K562 (cell line): ENCODE data around the gene USP49. TPM values are rescaled to one million over a fixed set of nuclear protein-coding genes. Genes with fewer than 3 reads are reported as not detected.

Source experiments
- BACH1 ChIP-seq: fragments of 200-800 bp; sonication (Bioruptor generic); IDR thresholded peaks from 2 replicates; pipeline ENCODE4 v1.6.1; 2016; ENCODE audit warnings: missing genetic modification characterization, missing compliant biosample characterization
- CXXC5 ChIP-seq: fragments of 250-450 bp; sonication (Bioruptor Pico); IDR thresholded peaks from 2 replicates; pipeline ENCODE4 v1.8.0; 2022; ENCODE audit warnings: inconsistent platforms, mild to moderate bottlenecking, moderate library complexity
- DNMT1 ChIP-seq: fragments of 450-650 bp; IDR thresholded peaks from 2 replicates; pipeline ENCODE4 v1.6.1; 2016; ENCODE audit warnings: antibody characterized with exemption, mild to moderate bottlenecking
- KLF10 ChIP-seq: fragments of 250-450 bp; sonication (Bioruptor Pico); IDR thresholded peaks from 2 replicates; pipeline ENCODE4 v1.6.1; 2021; ENCODE audit warnings: matching md5 sums
- L3MBTL2 ChIP-seq: fragments of 450-650 bp; IDR thresholded peaks from 2 replicates; pipeline ENCODE4 v1.6.1; 2016; ENCODE audit warnings: mild to moderate bottlenecking, moderate library complexity
- MAFG ChIP-seq: fragments of 450-650 bp; conservative IDR thresholded peaks from 2 replicates; pipeline ENCODE4 v1.6.1; 2016; ENCODE audit warnings: missing genetic modification characterization, missing compliant biosample characterization
- MIER1 ChIP-seq: fragments of 450-650 bp; IDR thresholded peaks from 2 replicates; pipeline ENCODE4 v1.6.1; 2016; ENCODE audit warnings: antibody characterized with exemption, mild to moderate bottlenecking, low read depth
- RUNX1 ChIP-seq: sonication (generic); IDR thresholded peaks from 2 replicates; pipeline ENCODE4 v1.6.1; 2016; ENCODE audit warnings: antibody characterized with exemption, low read depth
- ZKSCAN3 ChIP-seq: fragments of 250-450 bp; sonication (Bioruptor Pico); IDR thresholded peaks from 2 replicates; pipeline ENCODE4 v1.4.0; 2020
- ZNF79 ChIP-seq: fragments of 250-450 bp; sonication (Bioruptor Pico); IDR thresholded peaks from 2 replicates; pipeline ENCODE4 v1.4.0; 2020; ENCODE audit warnings: low read depth, mild to moderate bottlenecking, moderate library complexity
- polyA plus RNA-seq, 8 experiments: library from polyadenylated mRNA; depleted of rRNA in 4 of 8; stranded (reverse) in 5 of 8; unstranded in 3 of 8; fragments of >200 nt; fragmentation: Nextera tagmentation in 2 of 8; fragmentation: Illumina TruSeq in 1 of 8; extraction: Ambion mirVana in 2 of 8; extraction: Trizol in 1 of 8; gene quantifications; 2 replicates each; pipeline versions ENCODE4 v1.2.1 to v1.2.3, GENCODE V29; 2011 to 2014; ENCODE audit warnings: inconsistent platforms in 1 of 8, missing spikeins in 1 of 8
- total RNA-seq, 7 experiments: library from RNA; depleted of rRNA in 6 of 7; stranded (reverse); fragments of >200 nt in 6 of 7; fragmentation: Illumina TruSeq in 2 of 7; extraction: Trizol in 2 of 7; gene quantifications; 2 replicates each; pipeline versions ENCODE4 v1.2.1 to v1.2.3, GENCODE V29; 2011 to 2021; ENCODE audit warnings: low replicate concordance in 1 of 7
- TF ChIP-seq, protein P1 (sequence below), 2 experiments: IDR thresholded peaks; 2 replicates each; pipeline ENCODE4 v1.6.1; 2012; ENCODE audit warnings: improper control_type of control experiment in 2 of 2, low read depth in 2 of 2, low read length in 2 of 2, borderline replicate concordance in 1 of 2
- TF ChIP-seq, protein P2 (sequence below): fragments of 450-650 bp; IDR thresholded peaks from 2 replicates; pipeline ENCODE4 v1.6.1; 2017; ENCODE audit warnings: antibody characterized with exemption
- TF ChIP-seq, protein P3 (sequence below): IDR thresholded peaks from 2 replicates; pipeline ENCODE4 v1.6.1; 2014; ENCODE audit warnings: antibody characterized with exemption
- TF ChIP-seq, protein P4 (sequence below): fragments of 450-650 bp; conservative IDR thresholded peaks from 2 replicates; pipeline ENCODE4 v1.6.1; 2016; ENCODE audit warnings: missing genetic modification characterization, low read depth, mild to moderate bottlenecking, missing compliant biosample characterization, moderate library complexity
- TF ChIP-seq, protein P5 (sequence below): sonication (generic); formaldehyde crosslinking; IDR thresholded peaks from 2 replicates; pipeline ENCODE4 v1.8.1; 2023; ENCODE audit warnings: missing genetic modification reagents, mild to moderate bottlenecking, borderline replicate concordance

USP49 gene
- total and polyA plus RNA-seq, 9 of the 15 experiments (the other 6 are each of a cell fraction or from before 2014, with no cell fraction given): 1.0 to 9.9 (median 6.5) TPM

DNA sequence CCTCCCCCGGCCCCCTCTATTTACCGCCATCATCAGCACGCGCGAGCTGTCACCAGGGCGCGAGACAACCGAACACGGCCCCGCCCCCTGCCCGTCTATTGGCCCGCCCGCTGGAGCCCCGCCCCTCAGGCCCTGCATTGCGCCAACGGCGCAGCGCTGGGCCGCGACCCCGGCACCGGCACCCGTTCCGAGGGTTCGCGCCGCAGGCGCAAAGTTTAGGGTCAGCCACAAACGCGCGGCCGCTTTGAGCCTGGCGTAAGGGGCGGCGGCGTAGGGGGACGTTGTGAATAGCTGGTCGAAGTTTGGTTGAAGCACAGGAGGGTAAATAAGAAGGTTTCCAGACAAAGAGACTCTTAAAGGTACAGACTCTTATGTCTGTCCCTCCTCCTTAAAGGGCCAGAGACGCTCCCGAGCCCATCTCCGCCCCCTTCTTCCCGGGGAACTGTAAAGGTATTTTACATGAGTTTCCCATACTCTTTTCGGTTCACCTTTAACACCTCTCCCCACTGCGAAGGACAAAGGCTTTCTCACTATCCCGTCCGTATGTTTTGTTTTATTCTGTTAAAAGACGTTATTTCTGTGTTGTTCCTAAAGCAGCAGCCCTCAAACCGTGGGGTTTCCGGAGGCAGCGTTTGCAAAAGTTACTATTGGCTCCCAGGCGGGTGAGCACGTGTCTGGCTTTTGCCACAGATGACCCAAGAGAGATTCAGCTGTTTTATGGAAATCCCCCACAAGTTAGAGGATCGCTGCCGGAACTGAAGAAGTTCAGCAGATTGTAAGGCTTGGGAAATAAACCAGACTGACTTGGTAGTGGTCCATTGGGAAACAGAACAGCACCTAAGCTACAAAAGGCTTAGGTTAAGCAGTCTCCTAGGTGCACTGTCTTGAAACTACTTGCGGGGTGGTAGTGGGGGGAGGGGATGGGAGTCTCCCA is at the start of gene USP49 (continued):
- TF ChIP-seq, protein P1, sequence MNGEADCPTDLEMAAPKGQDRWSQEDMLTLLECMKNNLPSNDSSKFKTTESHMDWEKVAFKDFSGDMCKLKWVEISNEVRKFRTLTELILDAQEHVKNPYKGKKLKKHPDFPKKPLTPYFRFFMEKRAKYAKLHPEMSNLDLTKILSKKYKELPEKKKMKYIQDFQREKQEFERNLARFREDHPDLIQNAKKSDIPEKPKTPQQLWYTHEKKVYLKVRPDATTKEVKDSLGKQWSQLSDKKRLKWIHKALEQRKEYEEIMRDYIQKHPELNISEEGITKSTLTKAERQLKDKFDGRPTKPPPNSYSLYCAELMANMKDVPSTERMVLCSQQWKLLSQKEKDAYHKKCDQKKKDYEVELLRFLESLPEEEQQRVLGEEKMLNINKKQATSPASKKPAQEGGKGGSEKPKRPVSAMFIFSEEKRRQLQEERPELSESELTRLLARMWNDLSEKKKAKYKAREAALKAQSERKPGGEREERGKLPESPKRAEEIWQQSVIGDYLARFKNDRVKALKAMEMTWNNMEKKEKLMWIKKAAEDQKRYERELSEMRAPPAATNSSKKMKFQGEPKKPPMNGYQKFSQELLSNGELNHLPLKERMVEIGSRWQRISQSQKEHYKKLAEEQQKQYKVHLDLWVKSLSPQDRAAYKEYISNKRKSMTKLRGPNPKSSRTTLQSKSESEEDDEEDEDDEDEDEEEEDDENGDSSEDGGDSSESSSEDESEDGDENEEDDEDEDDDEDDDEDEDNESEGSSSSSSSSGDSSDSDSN (IDR thresholded peaks at IDR 0.05; ENCODE audit: borderline replicate concordance in 1 of 2, low read depth in 2 of 2, low read length in 2 of 2): 0 out of 4 replicates have a peak, but pooled peaks of 1 of the 2 experiments have one; percentile 24
- TF ChIP-seq ZKSCAN3 (CRISPR knock-in tag): no peak
- no peak for TF ChIP-seq MAFG (tag)
- peak; percentile 93 for TF ChIP-seq L3MBTL2
- no peak; the same call in 1 of the 2 replicates for TF ChIP-seq ZNF79 (CRISPR knock-in tag)
- no peak for TF ChIP-seq MIER1
- TF ChIP-seq RUNX1: no peak
- peak; percentile 84 for TF ChIP-seq CXXC5
- TF ChIP-seq DNMT1: no peak
- no peak for TF ChIP-seq BACH1 (tag)
- TF ChIP-seq, protein P2, sequence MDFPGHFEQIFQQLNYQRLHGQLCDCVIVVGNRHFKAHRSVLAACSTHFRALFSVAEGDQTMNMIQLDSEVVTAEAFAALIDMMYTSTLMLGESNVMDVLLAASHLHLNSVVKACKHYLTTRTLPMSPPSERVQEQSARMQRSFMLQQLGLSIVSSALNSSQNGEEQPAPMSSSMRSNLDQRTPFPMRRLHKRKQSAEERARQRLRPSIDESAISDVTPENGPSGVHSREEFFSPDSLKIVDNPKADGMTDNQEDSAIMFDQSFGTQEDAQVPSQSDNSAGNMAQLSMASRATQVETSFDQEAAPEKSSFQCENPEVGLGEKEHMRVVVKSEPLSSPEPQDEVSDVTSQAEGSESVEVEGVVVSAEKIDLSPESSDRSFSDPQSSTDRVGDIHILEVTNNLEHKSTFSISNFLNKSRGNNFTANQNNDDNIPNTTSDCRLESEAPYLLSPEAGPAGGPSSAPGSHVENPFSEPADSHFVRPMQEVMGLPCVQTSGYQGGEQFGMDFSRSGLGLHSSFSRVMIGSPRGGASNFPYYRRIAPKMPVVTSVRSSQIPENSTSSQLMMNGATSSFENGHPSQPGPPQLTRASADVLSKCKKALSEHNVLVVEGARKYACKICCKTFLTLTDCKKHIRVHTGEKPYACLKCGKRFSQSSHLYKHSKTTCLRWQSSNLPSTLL: no peak
- TF ChIP-seq, protein P3, sequence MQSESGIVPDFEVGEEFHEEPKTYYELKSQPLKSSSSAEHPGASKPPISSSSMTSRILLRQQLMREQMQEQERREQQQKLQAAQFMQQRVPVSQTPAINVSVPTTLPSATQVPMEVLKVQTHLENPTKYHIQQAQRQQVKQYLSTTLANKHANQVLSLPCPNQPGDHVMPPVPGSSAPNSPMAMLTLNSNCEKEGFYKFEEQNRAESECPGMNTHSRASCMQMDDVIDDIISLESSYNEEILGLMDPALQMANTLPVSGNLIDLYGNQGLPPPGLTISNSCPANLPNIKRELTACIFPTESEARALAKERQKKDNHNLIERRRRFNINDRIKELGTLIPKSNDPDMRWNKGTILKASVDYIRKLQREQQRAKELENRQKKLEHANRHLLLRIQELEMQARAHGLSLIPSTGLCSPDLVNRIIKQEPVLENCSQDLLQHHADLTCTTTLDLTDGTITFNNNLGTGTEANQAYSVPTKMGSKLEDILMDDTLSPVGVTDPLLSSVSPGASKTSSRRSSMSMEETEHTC: no peak
- TF ChIP-seq, protein P4, sequence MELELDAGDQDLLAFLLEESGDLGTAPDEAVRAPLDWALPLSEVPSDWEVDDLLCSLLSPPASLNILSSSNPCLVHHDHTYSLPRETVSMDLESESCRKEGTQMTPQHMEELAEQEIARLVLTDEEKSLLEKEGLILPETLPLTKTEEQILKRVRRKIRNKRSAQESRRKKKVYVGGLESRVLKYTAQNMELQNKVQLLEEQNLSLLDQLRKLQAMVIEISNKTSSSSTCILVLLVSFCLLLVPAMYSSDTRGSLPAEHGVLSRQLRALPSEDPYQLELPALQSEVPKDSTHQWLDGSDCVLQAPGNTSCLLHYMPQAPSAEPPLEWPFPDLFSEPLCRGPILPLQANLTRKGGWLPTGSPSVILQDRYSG: no peak
- TF ChIP-seq, protein P5, sequence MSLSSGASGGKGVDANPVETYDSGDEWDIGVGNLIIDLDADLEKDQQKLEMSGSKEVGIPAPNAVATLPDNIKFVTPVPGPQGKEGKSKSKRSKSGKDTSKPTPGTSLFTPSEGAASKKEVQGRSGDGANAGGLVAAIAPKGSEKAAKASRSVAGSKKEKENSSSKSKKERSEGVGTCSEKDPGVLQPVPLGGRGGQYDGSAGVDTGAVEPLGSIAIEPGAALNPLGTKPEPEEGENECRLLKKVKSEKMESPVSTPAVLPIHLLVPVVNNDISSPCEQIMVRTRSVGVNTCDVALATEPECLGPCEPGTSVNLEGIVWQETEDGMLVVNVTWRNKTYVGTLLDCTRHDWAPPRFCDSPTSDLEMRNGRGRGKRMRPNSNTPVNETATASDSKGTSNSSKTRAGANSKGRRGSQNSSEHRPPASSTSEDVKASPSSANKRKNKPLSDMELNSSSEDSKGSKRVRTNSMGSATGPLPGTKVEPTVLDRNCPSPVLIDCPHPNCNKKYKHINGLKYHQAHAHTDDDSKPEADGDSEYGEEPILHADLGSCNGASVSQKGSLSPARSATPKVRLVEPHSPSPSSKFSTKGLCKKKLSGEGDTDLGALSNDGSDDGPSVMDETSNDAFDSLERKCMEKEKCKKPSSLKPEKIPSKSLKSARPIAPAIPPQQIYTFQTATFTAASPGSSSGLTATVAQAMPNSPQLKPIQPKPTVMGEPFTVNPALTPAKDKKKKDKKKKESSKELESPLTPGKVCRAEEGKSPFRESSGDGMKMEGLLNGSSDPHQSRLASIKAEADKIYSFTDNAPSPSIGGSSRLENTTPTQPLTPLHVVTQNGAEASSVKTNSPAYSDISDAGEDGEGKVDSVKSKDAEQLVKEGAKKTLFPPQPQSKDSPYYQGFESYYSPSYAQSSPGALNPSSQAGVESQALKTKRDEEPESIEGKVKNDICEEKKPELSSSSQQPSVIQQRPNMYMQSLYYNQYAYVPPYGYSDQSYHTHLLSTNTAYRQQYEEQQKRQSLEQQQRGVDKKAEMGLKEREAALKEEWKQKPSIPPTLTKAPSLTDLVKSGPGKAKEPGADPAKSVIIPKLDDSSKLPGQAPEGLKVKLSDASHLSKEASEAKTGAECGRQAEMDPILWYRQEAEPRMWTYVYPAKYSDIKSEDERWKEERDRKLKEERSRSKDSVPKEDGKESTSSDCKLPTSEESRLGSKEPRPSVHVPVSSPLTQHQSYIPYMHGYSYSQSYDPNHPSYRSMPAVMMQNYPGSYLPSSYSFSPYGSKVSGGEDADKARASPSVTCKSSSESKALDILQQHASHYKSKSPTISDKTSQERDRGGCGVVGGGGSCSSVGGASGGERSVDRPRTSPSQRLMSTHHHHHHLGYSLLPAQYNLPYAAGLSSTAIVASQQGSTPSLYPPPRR (CRISPR knock-in tag): no peak
- TF ChIP-seq KLF10 (CRISPR knock-in tag): no peak
